ENCODE results near the gene C16orf54.
"Not testable (repeated sequence)": the region's sequence is repeated elsewhere in the genome, so short reads cannot be mapped to it uniquely, and the experiment has no call there.

DNA sequence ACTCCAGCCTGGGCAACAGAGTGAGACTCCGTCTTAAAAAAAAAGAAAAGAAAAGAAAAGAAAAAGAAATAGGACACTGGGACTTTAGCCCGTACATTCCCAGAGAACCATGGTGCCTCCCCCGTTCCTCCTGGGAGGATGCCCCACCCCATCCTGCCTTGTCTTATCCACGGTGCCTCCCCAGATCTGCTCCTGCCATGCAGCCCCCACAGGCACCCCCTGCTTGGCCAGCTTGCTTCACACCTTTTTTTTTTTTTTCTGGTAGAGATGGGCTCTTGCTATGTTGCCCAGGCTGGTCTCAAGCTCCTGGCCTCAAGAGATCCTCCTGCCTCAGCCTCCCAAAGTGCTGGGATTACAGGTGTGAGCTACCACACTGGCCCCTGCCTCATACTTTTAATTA lies 728 bp upstream of the C16orf54 start:
- TF ChIP-seq, protein P1, sequence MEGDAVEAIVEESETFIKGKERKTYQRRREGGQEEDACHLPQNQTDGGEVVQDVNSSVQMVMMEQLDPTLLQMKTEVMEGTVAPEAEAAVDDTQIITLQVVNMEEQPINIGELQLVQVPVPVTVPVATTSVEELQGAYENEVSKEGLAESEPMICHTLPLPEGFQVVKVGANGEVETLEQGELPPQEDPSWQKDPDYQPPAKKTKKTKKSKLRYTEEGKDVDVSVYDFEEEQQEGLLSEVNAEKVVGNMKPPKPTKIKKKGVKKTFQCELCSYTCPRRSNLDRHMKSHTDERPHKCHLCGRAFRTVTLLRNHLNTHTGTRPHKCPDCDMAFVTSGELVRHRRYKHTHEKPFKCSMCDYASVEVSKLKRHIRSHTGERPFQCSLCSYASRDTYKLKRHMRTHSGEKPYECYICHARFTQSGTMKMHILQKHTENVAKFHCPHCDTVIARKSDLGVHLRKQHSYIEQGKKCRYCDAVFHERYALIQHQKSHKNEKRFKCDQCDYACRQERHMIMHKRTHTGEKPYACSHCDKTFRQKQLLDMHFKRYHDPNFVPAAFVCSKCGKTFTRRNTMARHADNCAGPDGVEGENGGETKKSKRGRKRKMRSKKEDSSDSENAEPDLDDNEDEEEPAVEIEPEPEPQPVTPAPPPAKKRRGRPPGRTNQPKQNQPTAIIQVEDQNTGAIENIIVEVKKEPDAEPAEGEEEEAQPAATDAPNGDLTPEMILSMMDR (IDR thresholded peaks at IDR 0.05), result not testable (repeated sequence)
- not testable (repeated sequence) for TF ChIP-seq POLR2A (IDR thresholded peaks at IDR 0.05)

Data from lower leg skin (tissue), 3 donors.